GM13976 (cell line): Measurements from ENCODE around the gene SOX5.
"Not testable (repeated sequence)": the region's sequence is repeated elsewhere in the genome, so short reads cannot be mapped to it uniquely, and the experiment has no call there.

Experiments
- DNase-seq: peaks from one replicate; pipeline ENCODE4 v3.0.0; 2012; ENCODE audit warnings: low spot score
- in situ Hi-C: fragments of 300-500 bp; cut with MboI; formaldehyde crosslinking; loops from one replicate; pipeline ENCODE4 v1.12.0; 2022; ENCODE audit warnings: low sequenced_read_pairs, mixed read lengths, inconsistent platforms; ENCODE audit not compliant: unreplicated experiment
- TF ChIP-seq, protein P1 (sequence below): IDR thresholded peaks from 2 replicates; pipeline ENCODE4 v1.5.1; 2012; ENCODE audit warnings: borderline replicate concordance, mild to moderate bottlenecking; ENCODE audit not compliant: insufficient read depth; ENCODE audit errors: extremely low read depth, missing control alignments, control extremely low read depth

SOX5 gene

DNA sequence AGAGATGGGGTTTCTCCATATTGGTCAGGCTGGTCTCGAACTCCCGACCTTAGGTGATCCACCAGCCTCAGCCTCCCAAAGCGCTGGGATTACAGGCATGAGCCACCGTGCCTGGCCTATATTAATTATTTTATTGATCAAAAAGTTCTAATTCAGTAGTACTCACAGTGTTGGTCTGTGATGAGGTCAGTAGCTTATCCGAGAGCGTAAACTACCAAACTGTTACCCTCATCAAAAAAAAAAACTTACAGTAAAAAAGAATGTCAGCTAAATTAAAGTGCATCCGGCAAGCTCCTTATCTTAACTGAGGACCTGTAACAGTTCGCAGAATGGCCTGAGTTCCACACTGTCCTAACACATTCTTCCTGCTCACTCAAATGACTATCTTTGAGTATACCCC, 228.2 kb downstream of the SOX5 start:
- TF ChIP-seq, protein P1, sequence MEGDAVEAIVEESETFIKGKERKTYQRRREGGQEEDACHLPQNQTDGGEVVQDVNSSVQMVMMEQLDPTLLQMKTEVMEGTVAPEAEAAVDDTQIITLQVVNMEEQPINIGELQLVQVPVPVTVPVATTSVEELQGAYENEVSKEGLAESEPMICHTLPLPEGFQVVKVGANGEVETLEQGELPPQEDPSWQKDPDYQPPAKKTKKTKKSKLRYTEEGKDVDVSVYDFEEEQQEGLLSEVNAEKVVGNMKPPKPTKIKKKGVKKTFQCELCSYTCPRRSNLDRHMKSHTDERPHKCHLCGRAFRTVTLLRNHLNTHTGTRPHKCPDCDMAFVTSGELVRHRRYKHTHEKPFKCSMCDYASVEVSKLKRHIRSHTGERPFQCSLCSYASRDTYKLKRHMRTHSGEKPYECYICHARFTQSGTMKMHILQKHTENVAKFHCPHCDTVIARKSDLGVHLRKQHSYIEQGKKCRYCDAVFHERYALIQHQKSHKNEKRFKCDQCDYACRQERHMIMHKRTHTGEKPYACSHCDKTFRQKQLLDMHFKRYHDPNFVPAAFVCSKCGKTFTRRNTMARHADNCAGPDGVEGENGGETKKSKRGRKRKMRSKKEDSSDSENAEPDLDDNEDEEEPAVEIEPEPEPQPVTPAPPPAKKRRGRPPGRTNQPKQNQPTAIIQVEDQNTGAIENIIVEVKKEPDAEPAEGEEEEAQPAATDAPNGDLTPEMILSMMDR, result no peak
- no peak for DNase-seq
- in situ Hi-C loops, result no loop called here

DNA sequence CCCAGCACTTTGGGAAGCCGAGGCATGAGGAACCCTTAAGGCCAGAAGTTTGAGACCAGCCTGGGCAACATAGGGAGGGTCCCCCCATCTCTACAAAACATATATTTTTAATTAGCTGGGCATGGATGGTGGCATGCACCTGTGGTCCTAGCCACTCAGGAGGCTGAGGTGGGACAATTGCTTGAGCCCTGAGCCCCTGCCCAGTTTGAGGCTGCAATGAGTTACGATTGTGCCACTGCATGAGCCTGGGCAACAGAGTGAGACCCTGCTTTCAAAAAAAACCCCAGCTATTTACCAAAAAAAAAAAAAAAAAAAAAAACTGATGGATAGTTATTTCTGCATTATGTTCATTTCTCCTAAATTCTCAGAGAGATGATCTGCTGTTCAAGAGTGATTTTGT, 230.0 kb downstream of the SOX5 start:
- in situ Hi-C loops, result no loop called here
- no peak for DNase-seq
- TF ChIP-seq, protein P1, result no peak

DNA sequence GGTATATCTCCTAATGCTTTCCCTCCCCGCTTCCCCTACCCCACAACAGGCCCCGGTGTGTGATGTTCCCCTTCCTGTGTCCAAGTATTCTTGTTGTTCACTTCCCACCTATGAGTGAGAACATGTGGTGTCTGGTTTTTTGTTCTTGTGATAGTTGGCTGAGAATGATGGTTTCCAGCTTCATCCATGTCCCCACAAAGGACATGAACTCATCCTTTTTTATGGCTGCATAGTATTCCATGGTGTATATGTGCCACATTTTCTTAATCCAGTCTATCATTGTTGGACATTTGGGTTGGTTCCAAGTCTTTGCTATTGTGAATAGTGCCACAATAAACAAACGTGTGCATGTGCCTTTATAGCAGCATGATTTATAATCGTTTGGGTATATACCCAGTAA, 239.1 kb downstream of the SOX5 start:
- in situ Hi-C loops, DNase-seq: not testable (repeated sequence)

DNA sequence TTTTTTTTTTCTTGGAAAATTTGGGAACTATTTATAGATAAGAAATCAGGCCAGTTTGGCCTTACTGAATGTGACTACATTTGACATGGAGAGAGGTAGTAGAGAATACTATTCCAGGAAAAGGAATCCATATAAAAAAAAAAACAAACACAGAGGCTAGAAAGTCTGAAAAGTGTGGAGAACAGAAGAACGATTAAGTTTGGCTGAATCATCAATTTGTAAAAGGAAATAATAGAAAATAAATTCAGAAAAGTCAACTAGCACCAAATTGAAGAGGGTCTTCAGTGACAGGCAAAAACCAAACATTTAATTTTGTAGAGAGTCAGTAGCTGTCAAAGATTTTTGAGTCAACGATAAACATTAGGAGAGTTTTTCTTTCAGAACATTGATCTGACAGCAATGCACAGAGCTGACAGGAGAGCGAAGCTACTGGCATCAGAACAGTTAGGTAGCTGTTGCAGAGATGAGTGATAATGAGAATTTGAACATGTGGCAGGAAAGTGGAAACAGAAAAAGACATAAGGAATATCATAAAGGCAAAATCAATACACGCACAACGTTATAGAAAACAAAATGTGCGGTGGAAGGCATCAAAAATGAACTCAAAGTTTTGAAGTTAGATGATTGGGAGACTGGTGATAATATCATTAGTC, 241.2 kb downstream of the SOX5 start:
- TF ChIP-seq, protein P1, result no peak
- DNase-seq, result no peak
- in situ Hi-C loops, result no loop called here

DNA sequence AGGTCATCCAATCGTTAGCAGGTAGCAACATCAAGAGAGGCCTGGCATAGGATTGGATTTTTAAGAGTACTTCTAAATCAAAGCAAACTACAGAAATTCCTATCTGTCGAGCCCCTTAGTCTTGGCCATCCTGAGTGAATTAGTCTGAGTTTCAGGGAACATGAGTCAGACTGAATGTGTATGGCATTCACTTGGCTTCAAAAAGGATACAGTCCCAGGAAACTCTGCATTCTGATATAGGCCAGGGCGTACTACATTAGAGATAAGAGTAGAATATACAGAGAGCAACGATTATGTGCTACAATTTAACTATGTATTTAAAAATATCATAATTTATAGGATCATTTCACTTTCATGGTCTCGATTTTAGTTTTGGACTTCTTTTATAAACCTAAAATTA, 242.2 kb downstream of the SOX5 start:
- no peak for DNase-seq
- TF ChIP-seq, protein P1, result no peak
- in situ Hi-C loops, result no loop called here

DNA sequence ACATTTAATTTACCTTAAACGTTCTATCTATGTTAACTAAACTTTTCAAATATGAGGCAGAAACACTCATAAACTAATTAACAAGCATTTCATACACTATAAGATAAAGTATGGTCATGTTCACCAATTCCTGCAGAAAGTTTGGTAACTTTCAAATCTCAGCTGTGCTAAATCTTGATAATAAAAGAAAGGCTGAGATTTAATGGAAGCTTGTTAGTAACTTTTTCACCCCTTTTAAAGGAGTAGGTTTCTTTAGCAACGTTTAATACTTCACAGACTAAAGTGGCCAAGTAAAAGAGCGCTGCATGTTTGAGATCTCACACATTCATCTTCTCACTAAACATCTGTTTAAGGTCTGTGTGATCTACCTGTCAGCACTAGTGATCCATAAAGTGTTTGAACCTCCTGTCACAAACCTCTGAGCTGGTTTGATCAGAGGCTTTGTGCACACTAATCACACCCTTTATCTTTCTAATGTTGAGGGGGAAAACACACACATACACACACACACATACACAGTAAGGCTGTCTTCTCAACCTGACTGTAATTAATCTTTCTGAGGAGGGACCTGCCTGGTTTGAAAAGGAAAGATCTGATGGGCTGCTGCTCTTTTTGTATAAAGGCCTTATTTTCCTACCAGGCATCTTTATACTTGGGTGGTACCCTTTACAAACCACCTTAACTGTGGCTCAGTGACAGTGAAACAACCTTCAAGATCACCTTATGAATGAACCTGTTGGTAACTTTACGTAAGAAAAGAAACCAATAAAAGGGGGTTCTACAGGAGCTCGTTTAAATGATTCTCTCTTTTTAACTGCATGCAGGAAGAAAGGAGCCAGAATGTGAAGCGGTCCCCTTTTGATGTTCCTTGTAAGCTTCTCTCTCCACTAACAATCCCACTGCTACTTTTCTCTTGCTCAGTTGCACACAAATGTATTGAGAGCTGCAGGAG, 244.2 kb downstream of the SOX5 start:
- DNase-seq, result no peak
- in situ Hi-C loops, result no loop called here
- TF ChIP-seq, protein P1, result no peak

DNA sequence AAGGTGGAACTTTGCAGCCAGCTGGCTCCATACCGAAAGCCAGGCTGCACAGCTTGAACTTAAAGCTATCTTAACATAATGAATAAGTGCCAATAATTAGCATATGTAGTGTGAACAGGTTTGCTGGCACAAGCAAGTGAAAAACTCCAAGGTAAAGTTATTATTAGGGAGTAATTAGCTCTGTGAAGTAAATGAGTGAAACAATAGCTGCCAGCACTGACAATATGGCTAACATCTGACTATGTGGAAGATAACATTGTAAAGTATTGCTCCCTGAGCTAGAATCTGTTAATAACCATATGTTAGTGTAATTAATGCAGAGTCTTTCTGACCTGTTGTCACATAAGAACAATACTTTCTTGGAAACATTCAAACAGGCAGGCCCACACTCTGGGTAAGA, 246.4 kb downstream of the SOX5 start:
- no peak for DNase-seq
- in situ Hi-C loops, result no loop called here
- TF ChIP-seq, protein P1, result no peak
